Measurements from ENCODE around the gene CLEC2L. TPM values are rescaled to one million over a fixed set of nuclear protein-coding genes. Genes with fewer than 3 reads are reported as not detected.

CLEC2L gene
- total RNA-seq, 4 donors from 2014 or later, result 3.1 TPM; not detected in 3

DNA sequence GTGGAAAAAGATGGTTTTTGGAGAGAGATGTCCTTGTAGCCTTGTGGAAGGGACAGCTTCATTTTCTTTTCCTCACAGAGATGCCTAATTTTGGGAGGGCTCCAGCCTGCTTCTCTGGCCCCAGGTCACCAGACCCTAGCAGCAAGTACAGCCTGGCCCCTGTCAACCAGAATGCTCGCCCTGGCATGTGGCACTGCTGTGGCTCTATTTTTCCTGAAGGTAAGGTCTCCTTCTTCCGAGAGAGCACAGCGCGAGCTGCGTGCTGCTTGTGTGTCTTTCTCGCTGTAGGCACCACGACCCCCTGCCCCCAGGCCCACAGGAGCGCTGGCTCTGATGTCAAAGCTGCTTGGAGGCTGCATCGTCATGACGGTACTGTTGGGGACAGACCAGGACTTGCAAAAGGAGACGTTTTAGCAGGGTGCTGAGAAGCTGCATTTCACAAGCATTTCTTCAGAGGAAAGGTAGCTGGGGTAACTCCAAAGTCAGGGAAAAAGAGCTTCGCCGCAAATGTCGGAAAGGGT, 58.7 kb downstream of the CLEC2L start:
- Histone ChIP-seq H3K36me3 (peaks cover 0 to 97% (median 16%) of the 10 kb centered on the region in 3 donors), H3K27me3 (no peaks in the 10 kb centered on the region), H3K9me3 (no peaks in the 10 kb centered on the region), H3K27ac (no peak overlapping the region), H3K4me3 (no peak overlapping the region), H3K4me1 (no peaks in the 10 kb centered on the region)
- DNase-seq (ENCODE audit: low spot score in 2 of 2), result no peak
- TF ChIP-seq POLR2A (IDR thresholded peaks at IDR 0.05) (no peak), EP300 (IDR thresholded peaks at IDR 0.05) (no peak)
- TF ChIP-seq, protein P1, sequence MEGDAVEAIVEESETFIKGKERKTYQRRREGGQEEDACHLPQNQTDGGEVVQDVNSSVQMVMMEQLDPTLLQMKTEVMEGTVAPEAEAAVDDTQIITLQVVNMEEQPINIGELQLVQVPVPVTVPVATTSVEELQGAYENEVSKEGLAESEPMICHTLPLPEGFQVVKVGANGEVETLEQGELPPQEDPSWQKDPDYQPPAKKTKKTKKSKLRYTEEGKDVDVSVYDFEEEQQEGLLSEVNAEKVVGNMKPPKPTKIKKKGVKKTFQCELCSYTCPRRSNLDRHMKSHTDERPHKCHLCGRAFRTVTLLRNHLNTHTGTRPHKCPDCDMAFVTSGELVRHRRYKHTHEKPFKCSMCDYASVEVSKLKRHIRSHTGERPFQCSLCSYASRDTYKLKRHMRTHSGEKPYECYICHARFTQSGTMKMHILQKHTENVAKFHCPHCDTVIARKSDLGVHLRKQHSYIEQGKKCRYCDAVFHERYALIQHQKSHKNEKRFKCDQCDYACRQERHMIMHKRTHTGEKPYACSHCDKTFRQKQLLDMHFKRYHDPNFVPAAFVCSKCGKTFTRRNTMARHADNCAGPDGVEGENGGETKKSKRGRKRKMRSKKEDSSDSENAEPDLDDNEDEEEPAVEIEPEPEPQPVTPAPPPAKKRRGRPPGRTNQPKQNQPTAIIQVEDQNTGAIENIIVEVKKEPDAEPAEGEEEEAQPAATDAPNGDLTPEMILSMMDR (IDR thresholded peaks at IDR 0.05), result no peak
- 85 to 90% methylated on average over 14 of the region's 14 CpGs for WGBS, 2 donors

DNA sequence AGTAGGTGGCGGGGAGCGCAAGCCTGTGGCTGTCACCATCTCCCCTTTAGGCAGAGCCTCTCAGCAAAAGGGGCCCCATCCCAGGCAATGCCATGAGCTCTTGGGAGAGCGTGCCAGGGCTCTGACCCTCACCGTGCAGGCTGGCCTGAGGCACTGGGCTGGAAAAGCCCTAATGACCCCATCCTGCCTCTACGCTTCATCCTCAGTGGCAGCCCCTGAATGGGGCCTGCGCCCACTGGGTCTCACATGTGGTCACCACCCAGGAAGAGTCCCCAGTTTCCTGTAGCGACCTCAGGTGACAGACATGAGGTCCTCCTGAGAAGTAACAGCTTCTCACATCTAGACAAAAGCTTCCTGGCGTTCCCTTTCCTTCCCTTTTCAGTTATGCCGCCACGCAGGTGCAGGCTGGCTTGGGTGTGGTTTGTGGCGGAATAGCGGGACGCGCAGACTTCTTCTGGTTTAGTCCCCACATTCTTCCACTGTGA, 59.2 kb downstream of the CLEC2L start:
- 85 to 87% methylated on average over 14 of the region's 14 CpGs for WGBS, 2 donors
- DNase-seq (ENCODE audit: low spot score in 2 of 2), result no peak
- peaks cover 0 to 97% (median 16%) of the 10 kb centered on the region in 3 donors for H3K36me3 ChIP-seq

DNA sequence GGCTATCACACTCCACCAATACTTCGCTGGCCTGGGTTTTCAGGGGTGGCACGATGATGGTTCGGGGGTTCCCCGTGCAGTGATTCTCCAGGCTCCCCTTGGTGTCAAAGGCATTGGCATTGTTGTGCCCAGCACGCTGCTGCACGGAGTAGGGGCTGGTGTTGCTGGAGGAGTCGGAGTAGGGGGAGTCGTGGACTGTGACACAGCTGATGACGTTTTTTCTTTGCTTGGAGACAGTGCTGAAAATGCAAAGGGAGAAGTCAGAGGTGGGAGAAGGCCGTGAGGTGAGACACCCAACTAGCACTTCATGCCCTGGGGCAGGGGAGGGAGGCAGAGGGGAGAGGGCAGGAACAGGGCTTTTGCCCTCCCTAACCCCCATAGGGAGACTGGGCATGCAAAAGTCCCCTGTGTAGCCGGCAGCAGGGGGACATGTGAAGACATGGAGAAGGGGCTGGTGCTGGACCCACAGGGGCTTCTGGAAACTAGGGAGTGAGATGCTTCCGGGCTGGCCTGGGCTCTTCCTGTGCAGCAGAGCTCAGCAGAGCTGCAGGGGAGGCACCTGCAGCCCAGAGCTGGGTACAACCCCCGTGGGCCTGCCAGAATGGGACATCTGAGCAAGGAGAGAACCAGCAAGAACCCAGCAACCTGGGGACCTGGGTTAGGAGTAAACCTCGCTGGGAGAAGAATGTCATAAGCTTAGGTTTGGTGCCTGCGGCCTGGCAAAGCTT, 60.5 kb downstream of the CLEC2L start:
- Histone ChIP-seq H3K4me3 (no peak overlapping the region), H3K36me3 (peaks cover 0 to 95% (median 16%) of the 10 kb centered on the region in 3 donors), H3K9me3 (no peaks in the 10 kb centered on the region), H3K27me3 (no peaks in the 10 kb centered on the region), H3K4me1 (no peaks in the 10 kb centered on the region), H3K27ac (no peak overlapping the region)
- TF ChIP-seq EP300 (IDR thresholded peaks at IDR 0.05) (no peak), POLR2A (IDR thresholded peaks at IDR 0.05) (no peak)
- TF ChIP-seq, protein P1 (IDR thresholded peaks at IDR 0.05), result no peak
- 87 to 90% methylated on average over 15 of the region's 15 CpGs for WGBS, 2 donors
- no peak for DNase-seq (ENCODE audit: low spot score in 2 of 2)

More for the DNA sequence above, 59.2 kb downstream of the CLEC2L start:
- TF ChIP-seq POLR2A (IDR thresholded peaks at IDR 0.05), result no peak
- TF ChIP-seq EP300 (IDR thresholded peaks at IDR 0.05), result no peak
- TF ChIP-seq, protein P1 (IDR thresholded peaks at IDR 0.05), result no peak
- Histone ChIP-seq H3K4me3 (no peak overlapping the region), H3K27ac (no peak overlapping the region), H3K4me1 (no peaks in the 10 kb centered on the region), H3K9me3 (no peaks in the 10 kb centered on the region), H3K27me3 (no peaks in the 10 kb centered on the region)

DNA sequence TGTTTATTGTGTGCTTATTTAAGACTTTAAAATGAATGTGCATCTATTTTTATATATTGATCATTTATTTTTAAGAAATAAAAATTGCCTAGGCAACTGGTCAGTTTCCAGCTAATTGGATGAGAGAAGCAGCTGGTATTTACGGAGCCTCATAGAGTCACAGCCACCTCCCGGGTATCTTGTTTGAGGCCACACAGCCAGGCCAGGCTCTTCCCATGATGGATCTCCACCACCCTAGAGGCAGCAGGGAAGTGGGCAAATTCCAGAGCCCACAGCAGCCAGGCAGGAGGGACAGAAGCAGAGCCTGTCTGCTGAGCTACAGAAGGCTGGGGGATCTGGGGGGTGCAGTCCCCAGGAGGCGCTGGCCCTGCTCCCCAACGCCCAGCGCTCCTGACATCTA, 61.6 kb downstream of the CLEC2L start:
- Histone ChIP-seq H3K4me3 (no peak overlapping the region), H3K4me1 (no peaks in the 10 kb centered on the region), H3K27me3 (no peaks in the 10 kb centered on the region), H3K9me3 (no peaks in the 10 kb centered on the region), H3K36me3 (peaks cover 0 to 92% (median 16%) of the 10 kb centered on the region in 3 donors), H3K27ac (no peak overlapping the region)
- DNase-seq (ENCODE audit: low spot score in 2 of 2), result no peak
- 43 to 73% methylated on average over 2 to 5 of the region's 5 CpGs for WGBS, 2 donors
- TF ChIP-seq POLR2A (IDR thresholded peaks at IDR 0.05) (no peak), EP300 (IDR thresholded peaks at IDR 0.05) (no peak)
- TF ChIP-seq, protein P1 (IDR thresholded peaks at IDR 0.05), result no peak

DNA sequence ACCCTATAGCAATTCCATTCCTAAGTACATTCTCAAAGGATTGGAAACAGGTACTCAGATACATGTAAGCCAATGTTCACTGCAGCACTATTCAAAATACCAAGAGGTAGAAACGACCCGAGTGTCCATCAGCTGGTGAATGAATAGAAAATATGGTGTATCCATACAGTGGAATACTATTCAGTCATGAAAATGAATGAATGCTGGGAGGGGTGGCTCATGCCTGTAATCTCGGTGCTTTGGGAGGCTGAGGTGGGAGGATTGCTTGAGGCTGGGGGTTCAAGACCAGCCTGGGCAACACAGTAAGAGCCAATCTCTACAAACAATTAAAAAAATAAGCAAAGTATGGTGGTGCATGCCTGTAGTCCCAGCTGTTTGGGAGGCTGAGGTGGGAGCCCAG, 62.8 kb downstream of the CLEC2L start:
- H3K4me1 ChIP-seq, result no peaks in the 10 kb centered on the region
- no peak overlapping the region for H3K4me3 ChIP-seq
- no peaks in the 10 kb centered on the region for H3K9me3 ChIP-seq
- H3K36me3 ChIP-seq, result peaks cover 0 to 92% (median 16%) of the 10 kb centered on the region in 3 donors
- WGBS, 2 donors, result 95 to 100% methylated on average over 3 of the region's 3 CpGs
- TF ChIP-seq, protein P1 (IDR thresholded peaks at IDR 0.05), result no peak
- TF ChIP-seq POLR2A (IDR thresholded peaks at IDR 0.05), result no peak
- no peak for TF ChIP-seq EP300 (IDR thresholded peaks at IDR 0.05)
- DNase-seq (ENCODE audit: low spot score in 2 of 2), result no peak
- H3K27ac ChIP-seq, result no peak overlapping the region
- no peaks in the 10 kb centered on the region for H3K27me3 ChIP-seq

All from tibial nerve (tissue), 4 donors.